ENCODE data around the gene UBR2.

DNA sequence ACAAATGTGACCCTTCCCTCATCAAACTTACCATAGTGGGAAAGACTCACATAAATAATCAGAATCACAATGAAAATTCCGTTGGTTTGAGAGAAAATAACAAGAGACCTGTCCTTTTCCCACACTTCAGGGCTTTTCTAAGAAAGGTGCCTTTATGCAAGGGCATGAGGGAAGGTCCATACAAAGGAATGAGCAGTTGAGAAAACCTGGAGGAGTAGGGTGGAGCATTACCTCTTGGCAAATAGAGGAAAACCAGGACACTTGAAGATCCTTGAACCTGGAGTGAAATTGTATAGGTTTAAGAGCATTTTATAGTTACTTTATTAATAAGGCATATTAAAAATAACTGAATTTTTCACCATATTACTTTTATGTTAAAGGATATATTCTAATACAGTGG, 54.3 kb downstream of the UBR2 start:
- no peak for TF ChIP-seq POLR2A (IDR thresholded peaks at IDR 0.05)
- TF ChIP-seq, protein P1, sequence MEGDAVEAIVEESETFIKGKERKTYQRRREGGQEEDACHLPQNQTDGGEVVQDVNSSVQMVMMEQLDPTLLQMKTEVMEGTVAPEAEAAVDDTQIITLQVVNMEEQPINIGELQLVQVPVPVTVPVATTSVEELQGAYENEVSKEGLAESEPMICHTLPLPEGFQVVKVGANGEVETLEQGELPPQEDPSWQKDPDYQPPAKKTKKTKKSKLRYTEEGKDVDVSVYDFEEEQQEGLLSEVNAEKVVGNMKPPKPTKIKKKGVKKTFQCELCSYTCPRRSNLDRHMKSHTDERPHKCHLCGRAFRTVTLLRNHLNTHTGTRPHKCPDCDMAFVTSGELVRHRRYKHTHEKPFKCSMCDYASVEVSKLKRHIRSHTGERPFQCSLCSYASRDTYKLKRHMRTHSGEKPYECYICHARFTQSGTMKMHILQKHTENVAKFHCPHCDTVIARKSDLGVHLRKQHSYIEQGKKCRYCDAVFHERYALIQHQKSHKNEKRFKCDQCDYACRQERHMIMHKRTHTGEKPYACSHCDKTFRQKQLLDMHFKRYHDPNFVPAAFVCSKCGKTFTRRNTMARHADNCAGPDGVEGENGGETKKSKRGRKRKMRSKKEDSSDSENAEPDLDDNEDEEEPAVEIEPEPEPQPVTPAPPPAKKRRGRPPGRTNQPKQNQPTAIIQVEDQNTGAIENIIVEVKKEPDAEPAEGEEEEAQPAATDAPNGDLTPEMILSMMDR (IDR thresholded peaks at IDR 0.05), result no peak
- no peak for TF ChIP-seq EP300 (IDR thresholded peaks at IDR 0.05; ENCODE audit: low read depth)
- TF ChIP-seq POLR2AphosphoS5 (IDR thresholded peaks at IDR 0.05), result no peak
